NOMO-1 treated with DMSO at 0.1 percent for 48 hours (cell line): ENCODE results near the gene SLC9A3.
"Not testable (repeated sequence)": the region's sequence is repeated elsewhere in the genome, so short reads cannot be mapped to it uniquely, and the experiment has no call there.

Experiments used
- DNase-seq: peaks from one replicate; lab custom pipeline; 2025; ENCODE audit not compliant: unreplicated experiment; lab: John Stamatoyannopoulos, UW

The SLC9A3 gene

DNA sequence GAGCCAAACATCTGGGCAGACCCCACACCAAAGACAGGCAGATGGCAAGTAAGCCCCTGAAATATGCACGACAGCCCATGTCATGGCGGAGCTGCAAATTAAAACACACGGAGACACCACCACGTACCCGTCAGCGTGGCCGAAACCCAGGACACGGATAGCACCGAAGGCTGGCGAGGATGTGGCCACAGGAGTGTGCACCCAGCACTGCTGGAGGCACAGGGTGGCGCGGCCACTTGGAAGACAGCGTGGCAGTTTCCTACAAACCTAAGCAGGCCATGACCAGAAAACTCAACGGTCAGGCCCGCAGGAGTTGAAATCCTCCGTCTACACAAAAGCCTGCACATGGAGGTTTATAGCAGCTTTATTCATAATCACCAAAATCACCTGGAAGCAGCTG, 12.8 kb downstream of the SLC9A3 start:
- DNase-seq, result no peak

DNA sequence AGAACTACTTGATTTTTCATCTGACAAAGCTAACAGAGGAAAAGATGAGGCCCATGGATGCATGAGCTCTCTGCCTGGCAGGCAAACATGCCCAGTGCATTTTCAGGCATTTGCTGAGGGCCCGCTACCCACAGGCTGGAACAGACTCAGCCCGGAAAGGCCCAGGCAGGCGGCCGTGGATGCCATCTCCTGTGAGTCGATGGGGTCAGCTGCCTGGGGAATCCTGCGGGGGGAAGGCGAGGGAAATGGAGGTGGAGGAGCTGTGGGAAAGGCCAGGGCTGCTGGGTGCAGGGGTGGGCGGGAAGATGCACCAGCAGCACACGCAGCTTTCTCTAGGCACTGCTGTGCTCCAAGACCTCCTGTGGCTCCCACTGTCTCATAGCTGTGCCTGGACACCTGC, 13.7 kb downstream of the SLC9A3 start:
- DNase-seq, result no peak

DNA sequence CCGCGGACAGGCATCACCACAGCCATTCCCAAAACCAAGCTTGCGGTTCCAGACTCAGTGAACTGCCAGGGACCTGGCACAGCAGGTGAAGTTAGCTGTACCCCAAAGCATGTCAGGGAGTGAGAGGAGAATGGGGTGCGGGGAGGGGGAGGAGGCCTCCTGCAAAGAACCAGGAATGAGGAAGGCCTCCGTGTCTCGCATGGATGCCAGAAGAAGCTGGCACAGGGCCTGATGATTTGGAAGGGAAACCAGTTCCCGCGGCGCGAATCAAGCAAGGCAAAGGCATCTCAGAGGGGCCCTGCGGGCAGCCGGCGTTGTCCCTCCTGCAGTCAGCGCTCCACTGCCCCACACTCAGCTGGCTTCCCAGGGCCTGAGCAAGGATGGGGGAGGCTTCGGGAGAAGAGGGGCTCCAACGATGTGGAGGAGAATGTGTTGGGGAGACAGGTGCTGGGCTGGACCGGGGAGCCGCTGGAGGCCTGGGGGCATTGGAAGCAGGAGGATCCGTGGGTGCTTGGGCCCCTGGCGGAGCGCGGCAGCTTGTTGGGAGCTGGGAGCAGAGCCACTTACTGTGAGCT, 14.6 kb downstream of the SLC9A3 start:
- DNase-seq, result no peak

DNA sequence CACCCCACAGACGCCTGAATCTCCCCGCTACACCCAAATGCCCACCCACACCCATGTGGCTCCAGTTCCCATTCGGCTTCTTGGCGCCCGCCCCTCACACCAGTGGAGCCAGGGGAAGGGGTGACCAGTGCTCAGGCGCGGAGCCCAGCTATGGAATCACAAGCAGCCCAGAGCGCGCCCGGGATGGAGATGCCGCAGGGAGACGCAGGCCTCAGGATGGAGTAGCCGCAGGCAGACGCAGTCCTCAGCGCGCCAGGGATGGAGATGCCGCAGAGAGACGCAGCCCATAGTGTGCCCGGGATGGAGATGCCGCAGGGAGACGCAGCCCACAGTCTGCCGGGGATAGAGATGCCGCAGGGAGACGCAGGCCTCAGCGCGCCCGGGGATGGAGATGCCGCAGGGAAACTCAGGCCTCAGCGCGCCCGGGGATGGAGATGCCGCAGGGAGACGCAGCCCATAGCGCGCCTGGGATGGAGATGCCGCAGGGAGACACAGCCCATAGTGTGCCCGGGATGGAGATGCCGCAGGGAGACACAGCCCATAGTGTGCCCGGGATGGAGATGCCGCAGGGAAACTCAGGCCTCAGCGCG, 16.2 kb downstream of the SLC9A3 start:
- DNase-seq, result not testable (repeated sequence)

DNA sequence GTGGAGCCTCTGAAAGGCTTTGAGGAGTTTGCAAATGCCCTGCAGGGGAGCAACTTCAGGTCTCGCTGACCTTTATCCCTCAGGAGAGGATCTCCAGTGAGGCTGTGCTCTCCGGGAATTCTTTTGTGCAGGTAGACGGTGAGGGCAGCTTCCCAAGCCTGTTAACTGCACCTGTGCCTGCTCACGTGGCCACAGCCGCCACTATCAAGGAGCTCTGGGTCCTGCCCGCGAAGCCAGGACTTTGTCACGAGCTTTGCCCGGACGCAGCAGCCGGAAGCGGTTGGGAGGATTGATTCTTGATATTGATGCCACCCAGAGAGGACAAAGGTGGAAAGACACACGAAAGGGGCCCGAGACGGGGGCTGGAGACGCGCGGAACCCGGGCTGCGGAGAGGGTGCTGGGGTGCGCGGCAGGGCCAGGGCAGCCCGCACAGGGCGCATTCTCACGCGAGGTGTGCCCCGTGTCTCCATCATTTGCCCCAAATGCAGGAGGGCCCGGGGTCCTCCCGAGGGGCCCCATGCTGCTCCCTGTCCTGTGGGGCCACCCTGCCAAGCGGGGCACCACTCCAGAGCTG, 18.2 kb downstream of the SLC9A3 start:
- DNase-seq, result no peak

DNA sequence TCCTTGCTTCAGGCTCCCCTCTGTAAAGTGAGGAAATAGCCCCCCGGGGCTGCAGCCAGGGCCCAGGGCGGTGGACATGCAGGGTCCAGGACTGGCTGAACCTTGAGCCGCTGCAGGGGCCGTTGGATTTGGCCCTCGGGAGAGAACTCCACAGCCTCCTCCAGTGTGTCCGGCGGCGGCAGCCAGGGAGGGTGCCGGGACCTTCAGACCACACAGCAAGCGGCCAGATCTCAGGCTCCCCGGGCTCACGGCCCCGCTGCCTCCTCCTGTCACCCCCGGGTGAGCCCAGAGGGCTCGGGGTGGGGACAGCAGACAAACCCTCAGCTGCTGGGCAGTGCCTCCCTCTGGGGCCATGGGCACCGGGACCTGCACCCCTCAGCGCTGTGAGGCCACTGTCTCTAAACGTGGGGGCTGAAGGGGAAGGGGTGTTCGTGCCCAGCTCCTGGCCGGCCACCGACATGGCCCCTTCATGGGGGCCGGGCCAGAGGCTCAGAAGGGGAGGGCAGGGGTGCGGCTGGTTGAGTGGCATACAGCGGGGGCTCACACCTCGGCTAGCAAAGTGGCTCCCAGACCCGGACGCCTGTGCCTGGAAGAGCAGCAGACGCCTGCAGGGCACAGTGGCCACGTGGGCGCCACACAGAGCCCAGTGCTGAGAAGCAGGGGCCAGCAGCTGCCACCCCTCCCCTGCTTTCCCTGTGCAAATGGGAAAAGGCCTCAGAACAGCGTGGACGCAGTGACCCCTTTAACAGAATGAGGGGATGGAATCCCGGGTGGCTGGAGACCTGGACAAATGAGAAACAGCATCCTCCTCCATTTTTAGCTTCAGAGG, 19.7 kb downstream of the SLC9A3 start:
- DNase-seq, result no peak

DNA sequence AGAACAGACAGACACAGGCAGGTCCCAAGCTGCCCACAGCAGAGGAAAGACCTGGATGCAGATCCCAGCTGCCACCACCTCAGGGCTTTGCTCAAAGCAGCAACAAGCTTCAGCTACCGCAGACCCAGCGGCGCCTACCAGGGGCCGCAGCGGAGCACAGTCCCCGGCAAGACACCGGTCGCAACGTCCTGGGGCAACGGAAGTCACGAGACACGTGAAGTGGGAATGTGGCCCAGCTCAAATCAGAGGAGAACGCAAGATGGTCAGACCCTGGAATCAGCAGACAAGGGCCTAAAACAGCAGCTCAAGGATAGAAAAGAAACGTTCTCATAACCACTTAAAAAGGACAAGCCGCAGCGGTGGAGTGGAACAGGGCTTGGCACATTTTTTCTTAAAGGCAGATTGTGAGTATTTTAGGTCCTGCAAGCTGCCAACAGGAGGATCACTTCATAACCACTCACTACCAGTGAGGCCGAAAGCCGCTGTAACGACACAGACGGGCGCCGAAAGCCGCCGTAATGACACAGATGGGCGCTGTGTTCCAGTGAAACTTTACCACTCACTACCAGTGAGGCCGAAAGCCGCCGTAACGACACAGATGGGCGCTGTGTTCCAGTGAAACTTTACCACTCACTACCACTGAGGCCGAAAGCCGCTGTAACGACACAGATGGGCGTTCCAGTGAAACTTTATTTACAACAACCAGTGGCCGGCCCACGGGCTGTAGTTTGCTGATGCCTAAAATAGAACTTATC, 21.7 kb downstream of the SLC9A3 start:
- DNase-seq, result no peak

DNA sequence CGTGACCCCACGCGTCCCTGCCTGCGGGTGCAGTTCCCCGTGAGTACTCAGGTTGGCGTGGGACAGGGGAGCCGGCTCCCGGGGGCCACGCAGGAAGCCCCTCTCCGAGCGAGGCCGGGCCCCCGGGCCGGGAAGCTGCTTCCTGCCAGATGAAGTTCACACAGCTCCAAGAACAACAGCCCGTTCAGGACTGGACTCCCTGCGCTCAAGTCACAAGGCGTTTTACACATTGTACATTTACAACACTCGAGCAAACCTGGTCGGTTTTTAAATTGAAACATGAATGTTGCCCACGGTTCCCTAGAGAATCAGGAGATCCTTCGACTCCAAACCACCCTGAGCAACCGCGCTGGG, 22.4 kb downstream of the SLC9A3 start:
- DNase-seq, result no peak

DNA sequence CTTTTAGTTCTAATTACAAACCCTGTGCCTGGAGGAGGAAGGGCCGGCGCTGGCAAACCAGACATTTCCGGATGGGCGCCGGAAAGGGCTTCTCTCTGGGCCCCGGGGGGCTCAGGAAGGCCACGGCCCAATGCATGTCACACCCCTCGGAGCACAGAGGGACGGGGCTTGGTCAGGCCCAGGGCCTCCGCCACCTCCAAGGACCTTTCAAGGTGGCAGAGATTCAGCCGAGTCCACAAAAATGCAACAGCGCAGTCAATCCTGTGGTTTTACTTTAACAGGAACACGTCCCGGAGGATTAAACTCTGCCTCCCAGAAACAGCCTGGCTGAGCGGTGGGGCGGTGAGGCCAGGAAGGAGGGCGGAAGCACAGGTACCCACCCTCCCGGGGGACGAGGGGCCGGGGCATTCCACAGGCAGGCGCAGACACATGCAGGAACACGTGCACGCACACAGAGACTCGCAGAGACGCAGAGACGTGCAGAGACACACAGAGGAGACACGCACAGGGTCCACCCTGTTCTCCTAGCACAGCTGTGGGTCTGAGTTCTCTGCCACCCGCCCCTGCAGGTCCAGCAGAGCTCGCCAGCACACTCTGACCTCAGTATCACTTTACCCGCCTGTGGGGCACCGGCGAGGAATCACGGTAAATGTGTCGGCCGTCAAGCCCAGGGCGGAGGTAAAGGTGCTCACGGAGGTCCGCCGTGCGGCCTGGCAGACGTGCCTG, 23.0 kb downstream of the SLC9A3 start:
- DNase-seq, result no peak

DNA sequence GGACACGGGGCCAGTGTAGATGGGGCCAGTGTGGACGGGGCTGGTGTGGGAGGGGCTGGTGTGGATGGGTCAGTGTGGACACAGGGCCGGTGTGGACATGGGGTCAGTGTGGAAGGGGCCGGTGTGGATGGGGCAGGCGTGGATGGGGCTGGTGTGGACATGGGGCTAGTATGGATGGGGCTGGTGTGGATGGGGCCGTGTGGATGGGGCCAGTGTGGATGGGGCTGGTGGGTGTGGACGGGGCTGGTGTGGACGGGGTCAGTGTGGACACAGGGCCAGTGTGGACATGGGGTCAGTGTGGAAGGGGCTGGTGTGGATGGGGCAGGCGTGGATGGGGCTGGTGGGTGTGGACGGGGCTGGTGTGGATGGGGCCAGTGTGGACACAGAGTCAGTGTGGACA, 23.8 kb downstream of the SLC9A3 start:
- DNase-seq, result no peak

DNA sequence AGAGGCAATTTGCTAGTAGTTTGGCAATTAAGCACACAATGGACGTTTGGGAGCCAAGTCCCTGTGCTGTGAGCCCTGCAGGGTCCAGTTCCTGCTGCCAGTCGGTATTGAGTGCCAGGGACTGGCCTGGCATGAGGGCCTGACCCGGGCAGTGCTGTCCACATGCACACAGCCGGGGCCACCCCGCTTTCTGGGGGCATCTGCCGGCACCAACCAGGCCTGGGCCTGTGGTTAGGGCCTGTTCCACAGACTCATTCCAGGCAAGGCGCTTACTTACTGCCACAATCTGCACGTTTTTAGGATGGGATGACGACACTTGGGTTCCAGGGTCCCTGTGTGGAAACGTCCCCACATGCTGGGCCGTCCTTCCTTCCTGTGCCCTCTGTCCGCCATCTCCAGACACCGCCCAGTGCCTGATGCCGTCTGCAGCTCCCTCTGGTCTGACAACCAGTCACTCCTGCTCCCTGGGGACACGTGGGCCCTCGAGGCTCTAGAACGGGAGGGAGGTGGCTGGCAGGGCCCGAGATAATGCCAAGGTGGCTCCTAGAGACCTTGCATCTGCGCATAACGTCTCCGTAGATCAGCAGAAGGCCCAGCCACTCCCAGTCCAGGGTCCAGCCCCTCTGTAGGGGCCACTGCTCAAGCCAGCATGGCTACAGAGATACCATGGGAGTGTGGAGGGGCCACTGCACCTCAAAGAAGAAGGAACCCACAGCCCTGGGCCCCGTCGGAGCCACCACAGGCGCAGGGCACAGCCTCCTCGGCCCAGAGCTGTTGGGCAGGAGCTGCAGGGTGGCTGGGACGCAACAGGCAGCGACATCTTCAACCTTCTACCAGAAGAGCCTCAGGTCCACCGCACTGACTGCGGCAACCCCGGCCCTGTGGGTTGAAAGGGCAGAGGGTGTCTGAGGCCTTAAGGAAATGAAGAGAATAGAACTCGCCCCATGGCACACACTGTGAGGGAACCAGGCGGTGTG, 24.7 kb downstream of the SLC9A3 start:
- no peak for DNase-seq

DNA sequence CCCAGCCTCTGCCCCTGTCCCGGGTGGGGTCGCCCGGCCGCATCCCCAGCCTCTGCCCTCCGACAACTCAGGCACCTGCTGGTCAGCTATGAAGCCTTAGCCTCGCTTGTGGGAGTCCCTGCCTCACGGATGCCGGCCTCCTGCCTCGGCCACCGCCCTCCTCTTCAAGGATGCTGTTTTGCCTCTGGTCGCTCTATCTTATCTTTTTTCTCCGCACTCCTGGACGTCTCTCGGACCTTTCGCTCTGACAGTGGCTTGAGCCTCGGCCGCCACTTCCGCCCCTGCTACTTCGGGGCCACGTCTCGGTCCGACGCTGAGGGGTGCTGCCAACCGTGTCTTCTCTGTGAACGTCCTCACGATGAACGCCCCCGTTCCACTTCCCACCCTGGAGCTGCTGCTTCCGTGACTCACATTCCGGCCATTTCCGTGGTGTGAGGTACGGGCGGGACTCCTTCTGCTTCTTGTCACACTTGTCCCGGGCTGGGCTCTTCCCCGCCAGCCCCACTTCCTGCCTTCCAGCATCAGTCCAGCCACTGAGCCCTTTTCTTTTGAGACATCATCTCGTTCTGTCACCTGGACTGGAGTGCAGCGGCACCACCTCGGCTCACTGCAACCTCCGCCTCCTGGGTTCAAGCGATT, 26.3 kb downstream of the SLC9A3 start:
- no peak for DNase-seq

DNA sequence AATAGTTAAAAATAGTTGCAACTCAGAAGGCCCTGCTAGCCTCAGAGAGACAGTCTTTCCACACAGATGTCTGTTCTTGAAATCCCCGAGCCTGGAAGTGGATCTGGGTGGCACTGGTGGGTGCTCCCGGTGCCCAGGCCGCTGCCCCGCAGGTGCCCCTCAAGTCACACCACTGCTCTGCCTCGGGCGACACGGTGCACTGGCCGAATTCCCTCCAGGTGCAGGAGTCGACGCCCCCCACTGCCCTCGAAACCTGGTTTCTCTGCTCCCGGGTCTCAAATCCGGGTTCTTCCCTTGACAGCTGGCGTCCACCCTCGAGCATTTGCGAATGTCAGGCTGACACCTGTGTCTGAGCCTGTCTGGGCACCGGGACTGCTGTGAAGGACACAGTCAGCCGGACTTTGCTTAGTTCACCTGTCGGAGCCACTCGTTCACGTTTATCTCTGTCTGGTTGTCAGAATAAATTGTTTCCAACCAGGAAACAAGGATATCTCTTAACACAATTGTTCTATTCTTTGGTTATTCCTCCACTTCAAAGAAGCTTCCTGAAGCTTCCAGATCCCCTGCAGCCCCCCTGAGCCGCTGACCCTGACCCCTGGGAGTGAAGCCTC, 27.1 kb downstream of the SLC9A3 start:
- DNase-seq, result no peak

DNA sequence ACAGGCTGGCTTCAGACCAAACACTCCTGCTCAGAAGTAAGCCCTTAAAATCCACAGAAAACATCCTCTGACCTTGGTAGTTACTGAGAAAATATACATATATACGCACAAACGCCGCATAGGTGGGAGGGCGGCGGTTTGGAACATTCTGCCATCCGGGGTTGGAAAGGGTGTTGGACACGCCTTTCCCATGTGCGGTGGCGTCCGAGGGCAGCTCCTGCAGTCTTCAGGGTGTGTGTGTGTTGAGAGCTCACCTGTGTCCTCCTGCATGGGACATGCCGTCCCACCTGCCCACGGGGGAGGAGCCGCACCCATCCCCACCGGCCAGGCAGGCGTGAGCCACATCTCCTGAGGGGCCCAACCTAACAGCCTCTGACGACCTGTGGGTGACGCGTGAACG, 28.2 kb downstream of the SLC9A3 start:
- DNase-seq, result no peak

DNA sequence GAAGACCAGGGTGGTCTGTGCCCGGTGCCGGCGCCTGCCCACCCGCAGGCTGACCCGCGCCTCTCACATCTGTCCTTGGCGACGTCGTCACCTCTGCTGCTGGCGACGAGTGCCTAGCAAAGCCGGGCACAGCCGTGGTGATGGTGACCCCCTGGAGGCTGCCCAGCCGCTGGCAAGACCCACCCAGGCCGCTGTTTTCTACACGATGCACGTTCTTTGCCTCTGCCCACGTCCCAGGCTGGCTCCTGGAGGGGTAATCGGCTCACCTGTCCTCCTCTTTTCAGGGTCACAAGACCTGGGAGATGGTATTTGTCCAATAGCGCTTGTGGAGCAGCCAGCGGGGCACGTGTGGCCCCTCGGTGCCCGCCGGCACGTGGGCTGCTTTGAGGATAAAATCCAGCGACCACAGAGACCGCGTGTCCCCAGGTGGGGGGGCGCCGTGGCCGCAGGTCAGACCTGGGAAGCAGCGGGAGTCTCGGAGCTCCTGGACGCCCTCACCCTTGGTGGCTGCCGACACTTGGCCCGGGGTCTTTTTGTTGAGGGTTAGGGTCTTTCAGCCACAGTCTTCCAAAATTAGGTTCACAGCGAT, 29.5 kb downstream of the SLC9A3 start:
- no peak for DNase-seq

DNA sequence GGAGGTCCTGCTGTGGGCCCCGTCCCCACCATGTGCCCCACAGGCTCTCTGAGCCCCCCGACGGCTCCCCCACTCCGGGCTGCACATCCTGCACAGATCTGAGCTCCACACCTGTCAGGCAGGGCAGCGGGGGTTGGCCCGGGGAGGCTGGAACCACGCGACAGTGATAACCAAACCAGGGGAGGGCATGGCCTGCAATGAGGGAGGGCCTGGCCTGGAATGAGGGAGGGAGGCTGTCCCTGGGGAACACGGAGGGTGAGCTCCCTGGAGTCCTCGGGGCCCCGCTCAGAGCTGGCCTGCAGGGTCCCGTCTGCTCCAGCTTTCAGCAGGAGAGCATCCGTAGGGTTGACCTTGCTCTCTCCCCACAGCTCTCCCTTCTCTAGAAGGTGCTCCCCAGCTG, 30.5 kb downstream of the SLC9A3 start:
- DNase-seq, result no peak

DNA sequence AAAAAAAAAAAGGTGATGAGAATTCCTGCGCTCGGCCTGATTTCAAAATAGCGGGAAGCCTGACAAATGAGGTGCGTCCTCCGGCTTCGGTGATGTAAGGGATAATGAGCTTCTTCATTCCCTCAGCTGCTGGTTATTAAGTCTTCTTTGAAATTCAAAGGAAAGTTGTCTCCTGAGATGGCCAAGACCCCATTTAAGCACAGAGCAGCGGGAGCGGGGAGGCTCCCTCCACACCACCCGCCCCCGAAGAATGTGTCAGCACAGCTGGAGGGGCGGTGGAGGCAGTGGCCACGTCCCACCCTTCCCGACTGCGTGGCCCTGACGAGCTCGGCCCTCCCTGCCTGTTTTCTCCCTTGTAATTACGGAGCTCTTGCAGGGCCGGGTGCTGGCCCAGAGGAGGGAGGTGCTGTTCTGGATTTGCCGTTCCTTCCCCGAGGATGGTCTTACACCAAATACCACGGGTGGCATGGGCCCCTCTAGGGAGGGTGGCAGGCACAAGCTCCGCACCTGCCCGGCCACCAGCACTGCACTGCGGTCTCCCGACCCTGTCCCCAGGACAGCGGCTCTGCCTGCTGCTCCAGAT, 31.0 kb downstream of the SLC9A3 start:
- DNase-seq, result no peak

DNA sequence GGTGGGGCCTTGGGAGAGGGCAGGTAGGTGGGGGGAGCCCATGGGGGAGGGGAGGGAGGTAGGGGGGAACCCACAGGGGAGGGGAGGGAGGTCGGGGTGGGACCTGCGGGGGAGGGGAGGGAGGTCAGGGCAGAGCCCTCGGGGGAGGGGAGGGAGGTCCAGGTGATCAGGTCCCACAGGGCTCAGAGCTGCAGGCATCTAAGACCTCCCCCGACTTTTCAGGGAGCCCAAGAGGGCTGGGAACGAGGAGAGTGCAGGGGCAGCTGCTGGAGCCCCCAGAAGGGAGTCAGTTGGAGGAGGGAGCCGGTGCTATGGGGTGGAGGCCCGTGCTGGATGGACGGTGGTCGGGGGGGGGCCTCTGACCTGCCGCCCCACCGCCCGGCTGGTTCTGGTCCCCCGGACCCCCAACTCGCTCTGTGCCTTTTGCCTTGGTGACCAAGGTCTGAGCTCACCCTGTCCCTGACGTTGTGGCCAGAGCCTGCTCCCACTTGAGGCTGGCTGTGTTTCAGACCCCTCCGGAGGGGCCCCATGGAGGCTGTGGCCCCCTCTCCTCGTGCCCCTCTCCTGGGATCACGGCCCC, 31.8 kb downstream of the SLC9A3 start:
- DNase-seq, result no peak
